Tibial nerve (tissue), 4 donors: ENCODE results near the gene IGF1R. TPM values are rescaled to one million over a fixed set of nuclear protein-coding genes. Genes with fewer than 3 reads are reported as not detected.

Experiments used
- DNase-seq, 2 donors: peaks; one replicate each; pipeline ENCODE4 v3.0.0-alpha.2; 2019; ENCODE audit warnings: low spot score in 2 of 2
- H3K27ac ChIP-seq, 4 donors: fragments of 200-600 bp; sonication (generic) in 3 of 4; one replicate each; pipeline ENCODE4 v1.5.1; 2017 to 2019; ENCODE audit warnings: mild to moderate bottlenecking in 1 of 4
- H3K27me3 ChIP-seq, 2 donors: fragments of 200-600 bp; sonication (generic) in 1 of 2; one replicate each; pipeline versions ENCODE4 v1.5.1 to v1.6.0; 2017 to 2019
- H3K36me3 ChIP-seq, 3 donors: fragments of 200-600 bp; sonication (generic); one replicate each; pipeline ENCODE4 v1.5.1; 2018 to 2019
- H3K4me1 ChIP-seq, 4 donors: fragments of 200-600 bp; sonication (generic) in 3 of 4; one replicate each; pipeline ENCODE4 v1.5.1; 2017 to 2019
- H3K4me3 ChIP-seq, 4 donors: fragments of 200-600 bp; sonication (generic) in 3 of 4; one replicate each; pipeline ENCODE4 v1.5.1; 2017 to 2019; ENCODE audit warnings: mild to moderate bottlenecking in 1 of 4, moderate library complexity in 1 of 4
- H3K9me3 ChIP-seq, 4 donors: fragments of 200-600 bp; sonication (generic) in 3 of 4; one replicate each; pipeline ENCODE4 v1.5.1; 2017 to 2019
- CTCF ChIP-seq, 5 experiments: fragments of 200-600 bp in 3 of 5; fragments of 450-650 bp in 2 of 5; sonication (generic) in 3 of 5; IDR thresholded peaks; one replicate each; pipeline ENCODE4 v1.5.1; 2016 to 2019; ENCODE audit warnings: antibody characterized with exemption in 5 of 5, mild to moderate bottlenecking in 3 of 5, moderate library complexity in 2 of 5
- EP300 ChIP-seq, 2 donors: sonication (generic); formaldehyde crosslinking; IDR thresholded peaks; one replicate each; pipeline ENCODE4 v1.6.1; 2017; ENCODE audit warnings: antibody characterized with exemption in 2 of 2, mild to moderate bottlenecking in 1 of 2
- POLR2A ChIP-seq, 2 donors: fragments of 450-650 bp; IDR thresholded peaks; one replicate each; pipeline ENCODE4 v1.6.1; 2017; ENCODE audit warnings: antibody characterized with exemption in 2 of 2, mild to moderate bottlenecking in 2 of 2, moderate library complexity in 2 of 2
- WGBS, 2 donors: methylation state at CpG; one replicate each; pipeline ENCODE4 v1.1.5; 2018; 5-methylcytosine and 5-hydroxymethylcytosine counted together
- total RNA-seq, 4 donors: library from RNA; depleted of rRNA; stranded (reverse); fragments of >200 nt; gene quantifications; one replicate each; pipeline ENCODE4 v1.1.0, GENCODE V29; 2016

The IGF1R gene
- total RNA-seq, 4 donors from 2014 or later: 82.5 to 164 (median 111) TPM

GRCh38 chr15:98728082-98728810, 79.9 kb downstream of the IGF1R start:
- Histone ChIP-seq H3K4me3 (peak overlapping the region in 1 of 4 donors; percentile 1), H3K9me3 (no peaks in the 10 kb centered on the region), H3K27ac (peak overlapping the region; percentile 12 to 91 (median 78)), H3K27me3 (no peaks in the 10 kb centered on the region), H3K4me1 (peaks cover 5 to 87% (median 34%) of the 10 kb centered on the region in 4 donors), H3K36me3 (no peaks in the 10 kb centered on the region)
- DNase-seq: no peak
- 71 to 79% methylated on average over 12 to 13 of the region's 13 CpGs for WGBS, 2 donors
- TF ChIP-seq POLR2A (IDR thresholded peaks at IDR 0.05) (no peak), EP300 (IDR thresholded peaks at IDR 0.05) (no peak), CTCF (IDR thresholded peaks at IDR 0.05) (no peak)

- Histone ChIP-seq H3K27me3 (no peaks in the 10 kb centered on the region), H3K27ac (peak overlapping the region in 3 of 4 donors; percentile 70 to 91 (median 86)), H3K4me1 (peaks cover under 1 to 86% (median 28%) of the 10 kb centered on the region in 4 donors), H3K4me3 (no peak overlapping the region), H3K36me3 (no peaks in the 10 kb centered on the region), H3K9me3 (no peaks in the 10 kb centered on the region)
- WGBS, 2 donors: 57 to 59% methylated on average over 2 of the region's 2 CpGs
- DNase-seq: no peak
- TF ChIP-seq POLR2A (IDR thresholded peaks at IDR 0.05): no peak
- TF ChIP-seq EP300 (IDR thresholded peaks at IDR 0.05): no peak
- no peak for TF ChIP-seq CTCF (IDR thresholded peaks at IDR 0.05)
These were observed 80.4 kb downstream of the IGF1R start for GRCh38 chr15:98728811-98729160.

- no peak for DNase-seq
- Histone ChIP-seq H3K27me3 (no peaks in the 10 kb centered on the region), H3K4me3 (no peak overlapping the region), H3K9me3 (no peaks in the 10 kb centered on the region), H3K4me1 (peaks cover 0 to 86% (median 32%) of the 10 kb centered on the region in 4 donors), H3K27ac (peak overlapping the region in 2 of 4 donors; percentile 86 to 91), H3K36me3 (no peaks in the 10 kb centered on the region)
- 70 to 74% methylated on average over 3 of the region's 3 CpGs for WGBS, 2 donors
- TF ChIP-seq EP300 (IDR thresholded peaks at IDR 0.05) (no peak), POLR2A (IDR thresholded peaks at IDR 0.05) (no peak), CTCF (IDR thresholded peaks at IDR 0.05) (no peak)
These were observed 81.2 kb downstream of the IGF1R start for GRCh38 chr15:98729446-98730042.

- Histone ChIP-seq H3K36me3 (no peaks in the 10 kb centered on the region), H3K27ac (no peak overlapping the region), H3K9me3 (no peaks in the 10 kb centered on the region), H3K27me3 (no peaks in the 10 kb centered on the region), H3K4me1 (peaks cover 0 to 95% (median 38%) of the 10 kb centered on the region in 4 donors), H3K4me3 (no peak overlapping the region)
- WGBS, 2 donors: 79 to 83% methylated on average over 13 of the region's 13 CpGs
- TF ChIP-seq POLR2A (IDR thresholded peaks at IDR 0.05) (no peak), EP300 (IDR thresholded peaks at IDR 0.05) (no peak), CTCF (IDR thresholded peaks at IDR 0.05) (no peak)
- DNase-seq: no peak
These were observed 82.7 kb downstream of the IGF1R start for GRCh38 chr15:98730860-98731711.
